IMR-90 (cell line): Measurements from ENCODE around the gene CBL. TPM values are rescaled to one million over a fixed set of nuclear protein-coding genes. Genes with fewer than 3 reads are reported as not detected.

Experiments used
- ELK1 ChIP-seq: fragments of 150-350 bp; IDR thresholded peaks from 2 replicates; pipeline ENCODE4 v1.6.1; 2016; ENCODE audit warnings: low read depth, mild to moderate bottlenecking, low read length, moderate library complexity, borderline replicate concordance
- MAFK ChIP-seq: IDR thresholded peaks from 2 replicates; pipeline ENCODE4 v1.6.1; 2012; ENCODE audit warnings: low read depth, low read length, improper control_type of control experiment
- SMC3 ChIP-seq: fragments of 150-350 bp; IDR thresholded peaks from 2 replicates; pipeline ENCODE4 v1.6.1; 2016; ENCODE audit warnings: low read depth, mild to moderate bottlenecking, antibody characterized with exemption, low read length, moderate library complexity
- polyA plus RNA-seq, 3 experiments: library from polyadenylated mRNA; depleted of rRNA; stranded (reverse); fragments of >200 nt; gene quantifications; 2 replicates each; pipeline ENCODE4 v1.2.3, GENCODE V29; 2012; ENCODE audit warnings: low replicate concordance in 1 of 3
- total RNA-seq: library from RNA; depleted of rRNA; stranded (reverse); fragments of >200 nt; gene quantifications from 2 replicates; pipeline ENCODE4 v1.2.3, GENCODE V29; 2012

The CBL gene
- total and polyA plus RNA-seq, 2 of the 4 experiments (the other 2 are of a cell fraction) = 6.1 to 11.8 TPM

GRCh38 chr11:119339589-119340334 is 133.6 kb downstream of the CBL start (continued):
- TF ChIP-seq ELK1 (no peak), MAFK (no peak), SMC3 (peak; percentile 49)
